Stimulated activated CD8-positive, alpha-beta memory T cell treated with anti-CD3 and anti-CD28 coated beads, Interleukin-12 subunit alpha, Interleukin-12 subunit beta, amount 100 ng/mL, for 1 hour (primary cell): ENCODE data around the gene DNAJA3.

Experiments
- DNase-seq: peaks from one replicate; pipeline ENCODE4 v3.0.0-alpha.2; 2020; ENCODE audit warnings: low read depth

The DNAJA3 gene

DNA sequence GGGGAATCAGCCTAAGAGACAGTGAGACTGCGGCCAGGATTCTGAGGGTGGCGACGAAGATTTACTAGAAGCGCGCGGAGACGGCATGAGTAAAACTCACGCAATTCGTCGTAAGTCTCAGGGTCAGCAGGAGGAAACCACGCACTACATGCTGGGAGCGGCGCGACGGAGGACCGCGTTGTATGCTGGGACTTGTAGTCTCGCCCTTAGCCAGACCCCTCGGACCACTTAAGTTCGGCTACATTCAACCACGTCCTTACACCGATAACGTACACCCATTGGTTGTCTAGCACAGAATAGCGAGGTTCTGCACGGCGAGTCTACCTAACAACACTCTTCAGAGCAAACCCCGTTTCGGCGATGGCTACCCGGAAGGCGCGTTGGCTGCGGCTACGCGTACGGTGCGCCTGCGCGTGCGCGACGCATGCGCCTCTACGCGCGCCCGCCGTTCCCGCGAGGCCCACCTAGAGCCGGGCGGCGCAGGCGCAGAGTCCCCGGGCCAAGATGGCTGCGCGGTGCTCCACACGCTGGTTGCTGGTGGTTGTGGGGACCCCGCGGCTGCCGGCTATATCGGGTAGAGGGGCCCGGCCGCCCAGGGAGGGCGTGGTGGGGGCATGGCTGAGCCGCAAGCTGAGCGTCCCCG, at the start of gene DNAJA3:
DNAJA3 (plus strand) TSS at position 491 of the 643 bp plus-strand sequence; CDS start at position 505, 14 bp downstream.
- peak; percentile 87 for DNase-seq

DNA sequence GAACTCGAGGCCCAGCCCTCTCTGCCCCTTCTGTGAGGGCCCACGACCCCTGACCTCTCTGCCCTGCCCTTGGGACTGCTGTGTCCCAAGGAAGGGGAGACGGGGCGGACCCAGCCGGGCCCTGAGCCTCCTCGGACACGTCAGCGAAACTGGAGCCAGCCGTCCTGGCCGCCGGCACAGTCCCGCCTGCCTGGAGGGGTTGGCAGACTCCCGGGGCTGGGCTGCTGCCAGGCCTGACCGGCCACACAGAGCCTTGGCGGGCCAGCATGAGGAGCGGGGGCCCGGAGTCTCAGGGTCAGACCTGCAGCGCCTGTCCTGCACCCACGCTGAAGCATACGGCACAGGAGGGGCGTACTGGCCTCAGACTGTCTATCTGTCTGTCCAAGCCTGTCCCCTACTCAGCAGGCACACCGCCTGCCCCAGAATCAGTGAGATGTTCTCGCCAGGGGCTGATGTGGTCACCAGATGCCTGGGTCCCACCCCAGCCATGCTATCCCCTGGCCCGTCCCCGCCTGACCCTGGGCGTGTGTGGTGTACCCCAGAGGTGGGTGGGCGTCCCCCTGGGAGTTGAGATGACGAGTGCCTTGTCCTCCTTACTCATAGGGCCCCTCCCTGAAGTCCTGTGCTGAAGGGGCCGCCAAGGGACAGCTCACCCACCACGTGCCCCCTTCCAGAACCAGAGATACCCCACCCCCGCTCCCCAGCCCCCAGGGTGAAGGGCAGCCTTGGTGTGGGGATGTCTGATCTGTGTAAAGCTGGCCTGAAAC, 49.4 kb upstream of the DNAJA3 start:
- no peak for DNase-seq

- DNase-seq, result no peak
Measured at GRCh38 chr16:4376893-4377572, 48.6 kb upstream of the DNAJA3 start.

GRCh38 chr16:4377573-4378154, 48.0 kb upstream of the DNAJA3 start:
- DNase-seq, result no peak

- no peak for DNase-seq
Measured at GRCh38 chr16:4378161-4378666, 47.5 kb upstream of the DNAJA3 start.

- DNase-seq, result no peak
Measured at GRCh38 chr16:4378999-4379690, 46.5 kb upstream of the DNAJA3 start.

DNA sequence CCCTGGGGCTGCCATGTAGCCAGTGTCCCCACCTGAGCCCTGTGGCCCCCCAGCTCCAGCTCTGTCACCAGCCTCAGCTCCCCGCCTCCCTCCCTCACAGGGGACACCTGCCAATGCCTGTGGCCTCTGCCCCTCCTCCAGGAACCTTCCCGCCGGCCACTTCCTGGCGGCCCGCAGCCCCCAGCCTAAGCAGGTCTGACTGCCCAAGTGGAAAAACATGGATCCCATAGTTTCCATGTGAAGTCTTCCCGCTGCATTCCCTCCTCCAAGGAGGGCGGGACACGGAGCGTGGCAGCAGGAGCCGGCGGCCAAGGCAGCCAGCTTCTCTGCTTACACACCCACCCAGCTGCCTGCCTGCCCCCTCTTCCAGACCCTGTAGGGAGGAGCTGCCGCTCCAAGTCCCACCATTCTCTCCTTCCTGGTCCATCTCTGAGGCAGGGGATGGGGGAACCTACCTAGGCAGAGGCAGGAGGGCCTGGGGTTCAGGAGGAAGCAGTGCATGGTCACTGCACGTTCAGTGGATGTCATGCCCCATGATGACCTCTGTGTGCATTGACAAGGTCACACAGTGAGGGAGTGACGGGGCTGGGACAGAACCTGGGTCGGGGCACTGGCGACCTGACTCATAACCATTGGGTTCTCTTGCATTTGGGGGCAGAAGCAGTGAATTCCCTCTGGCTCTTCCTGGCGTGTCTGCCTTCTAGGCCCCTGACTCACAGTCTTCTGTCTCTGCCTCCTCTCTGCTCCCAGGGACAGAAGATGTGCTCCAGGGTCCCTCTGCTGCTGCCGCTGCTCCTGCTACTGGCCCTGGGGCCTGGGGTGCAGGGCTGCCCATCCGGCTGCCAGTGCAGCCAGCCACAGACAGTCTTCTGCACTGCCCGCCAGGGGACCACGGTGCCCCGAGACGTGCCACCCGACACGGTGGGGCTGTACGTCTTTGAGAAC, 45.3 kb upstream of the DNAJA3 start:
- no peak for DNase-seq

DNA sequence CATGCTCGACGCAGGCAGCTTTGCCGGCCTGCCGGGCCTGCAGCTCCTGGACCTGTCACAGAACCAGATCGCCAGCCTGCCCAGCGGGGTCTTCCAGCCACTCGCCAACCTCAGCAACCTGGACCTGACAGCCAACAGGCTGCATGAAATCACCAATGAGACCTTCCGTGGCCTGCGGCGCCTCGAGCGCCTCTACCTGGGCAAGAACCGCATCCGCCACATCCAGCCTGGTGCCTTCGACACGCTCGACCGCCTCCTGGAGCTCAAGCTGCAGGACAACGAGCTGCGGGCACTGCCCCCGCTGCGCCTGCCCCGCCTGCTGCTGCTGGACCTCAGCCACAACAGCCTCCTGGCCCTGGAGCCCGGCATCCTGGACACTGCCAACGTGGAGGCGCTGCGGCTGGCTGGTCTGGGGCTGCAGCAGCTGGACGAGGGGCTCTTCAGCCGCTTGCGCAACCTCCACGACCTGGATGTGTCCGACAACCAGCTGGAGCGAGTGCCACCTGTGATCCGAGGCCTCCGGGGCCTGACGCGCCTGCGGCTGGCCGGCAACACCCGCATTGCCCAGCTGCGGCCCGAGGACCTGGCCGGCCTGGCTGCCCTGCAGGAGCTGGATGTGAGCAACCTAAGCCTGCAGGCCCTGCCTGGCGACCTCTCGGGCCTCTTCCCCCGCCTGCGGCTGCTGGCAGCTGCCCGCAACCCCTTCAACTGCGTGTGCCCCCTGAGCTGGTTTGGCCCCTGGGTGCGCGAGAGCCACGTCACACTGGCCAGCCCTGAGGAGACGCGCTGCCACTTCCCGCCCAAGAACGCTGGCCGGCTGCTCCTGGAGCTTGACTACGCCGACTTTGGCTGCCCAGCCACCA, 44.4 kb upstream of the DNAJA3 start:
- DNase-seq, result no peak

- DNase-seq, result no peak
Measured at GRCh38 chr16:4381935-4382794, 43.5 kb upstream of the DNAJA3 start.

DNA sequence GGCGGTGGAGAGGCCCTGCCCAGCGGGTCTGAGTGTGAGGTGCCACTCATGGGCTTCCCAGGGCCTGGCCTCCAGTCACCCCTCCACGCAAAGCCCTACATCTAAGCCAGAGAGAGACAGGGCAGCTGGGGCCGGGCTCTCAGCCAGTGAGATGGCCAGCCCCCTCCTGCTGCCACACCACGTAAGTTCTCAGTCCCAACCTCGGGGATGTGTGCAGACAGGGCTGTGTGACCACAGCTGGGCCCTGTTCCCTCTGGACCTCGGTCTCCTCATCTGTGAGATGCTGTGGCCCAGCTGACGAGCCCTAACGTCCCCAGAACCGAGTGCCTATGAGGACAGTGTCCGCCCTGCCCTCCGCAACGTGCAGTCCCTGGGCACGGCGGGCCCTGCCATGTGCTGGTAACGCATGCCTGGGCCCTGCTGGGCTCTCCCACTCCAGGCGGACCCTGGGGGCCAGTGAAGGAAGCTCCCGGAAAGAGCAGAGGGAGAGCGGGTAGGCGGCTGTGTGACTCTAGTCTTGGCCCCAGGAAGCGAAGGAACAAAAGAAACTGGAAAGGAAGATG, 42.8 kb upstream of the DNAJA3 start:
- DNase-seq, result no peak

DNA sequence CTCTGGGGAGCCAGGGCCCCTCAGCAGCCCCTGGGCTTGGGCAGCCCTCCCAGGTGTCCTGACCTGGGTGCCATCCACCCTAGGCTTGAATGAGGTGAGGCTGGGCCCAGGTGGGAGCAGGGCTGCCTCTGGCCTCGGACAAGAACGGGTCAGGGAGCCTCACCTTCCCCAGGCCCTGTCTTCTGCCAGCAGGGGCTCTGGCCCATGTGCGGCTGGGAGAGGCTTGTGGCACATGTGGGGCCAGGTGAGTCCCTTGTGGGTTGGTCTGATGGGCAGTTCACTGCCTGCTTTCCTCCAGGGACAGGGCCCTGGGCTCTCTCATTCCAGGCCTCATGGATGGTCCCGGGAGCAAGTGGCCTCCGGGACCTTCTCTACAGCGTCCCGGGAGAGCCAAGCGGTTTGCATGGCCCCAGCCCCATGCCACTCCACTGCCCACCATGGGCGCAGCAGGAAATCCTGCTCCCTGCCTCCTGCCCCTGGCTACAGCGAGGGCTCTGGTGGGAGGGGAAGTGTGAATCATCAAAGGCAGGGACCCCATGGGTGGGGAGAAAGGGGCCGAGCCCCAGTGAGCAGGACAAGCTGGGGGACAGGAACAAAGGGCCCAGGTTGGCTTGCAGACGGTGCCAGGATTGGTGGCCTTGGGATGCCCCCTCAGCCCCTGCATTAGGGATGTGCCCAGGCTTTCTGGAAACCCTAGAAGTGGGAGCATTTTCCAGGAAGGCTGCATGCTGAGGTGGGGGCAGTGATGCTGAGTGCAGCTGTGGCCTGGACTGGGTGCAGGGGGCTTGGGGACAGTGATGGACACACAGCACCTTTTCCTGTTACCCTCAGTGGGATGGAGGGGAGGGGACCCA, 41.9 kb upstream of the DNAJA3 start:
- no peak for DNase-seq

- no peak for DNase-seq
Measured at GRCh38 chr16:4384509-4384942, 41.1 kb upstream of the DNAJA3 start.

DNA sequence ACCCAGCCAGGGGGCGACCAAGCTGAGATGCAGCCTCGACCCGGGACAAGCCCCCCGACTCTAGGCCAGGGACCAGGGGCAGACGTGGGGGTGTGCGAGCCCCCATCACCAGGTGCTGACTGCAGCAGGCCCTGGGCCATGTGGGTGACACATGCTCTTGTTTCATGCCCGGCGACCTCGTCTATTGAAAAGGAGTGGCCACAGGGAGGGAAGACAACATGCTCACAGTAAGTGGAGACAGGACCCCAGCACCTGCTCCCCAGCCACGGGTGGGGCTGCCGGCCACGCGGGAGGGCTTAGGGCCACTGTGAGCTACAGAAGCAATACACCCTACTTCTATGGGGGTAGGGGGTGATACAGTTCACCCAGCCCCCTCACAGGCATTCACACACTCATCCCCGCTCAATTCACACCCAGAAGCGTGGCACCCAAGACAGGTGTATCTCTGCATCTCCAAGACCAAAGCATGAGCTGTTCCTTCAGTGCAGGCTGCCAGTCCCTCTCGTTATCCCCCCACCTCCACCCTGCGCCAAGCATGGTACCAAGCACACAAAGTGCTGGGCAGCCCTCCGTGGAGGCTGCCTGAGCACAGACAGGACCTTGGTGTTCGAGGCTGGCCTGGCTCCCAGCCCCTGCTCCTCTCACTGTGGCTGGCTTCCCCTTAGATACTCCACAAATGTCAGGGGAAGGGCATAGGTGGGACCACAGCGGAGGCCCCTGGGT, 40.4 kb upstream of the DNAJA3 start:
- DNase-seq, result no peak

DNA sequence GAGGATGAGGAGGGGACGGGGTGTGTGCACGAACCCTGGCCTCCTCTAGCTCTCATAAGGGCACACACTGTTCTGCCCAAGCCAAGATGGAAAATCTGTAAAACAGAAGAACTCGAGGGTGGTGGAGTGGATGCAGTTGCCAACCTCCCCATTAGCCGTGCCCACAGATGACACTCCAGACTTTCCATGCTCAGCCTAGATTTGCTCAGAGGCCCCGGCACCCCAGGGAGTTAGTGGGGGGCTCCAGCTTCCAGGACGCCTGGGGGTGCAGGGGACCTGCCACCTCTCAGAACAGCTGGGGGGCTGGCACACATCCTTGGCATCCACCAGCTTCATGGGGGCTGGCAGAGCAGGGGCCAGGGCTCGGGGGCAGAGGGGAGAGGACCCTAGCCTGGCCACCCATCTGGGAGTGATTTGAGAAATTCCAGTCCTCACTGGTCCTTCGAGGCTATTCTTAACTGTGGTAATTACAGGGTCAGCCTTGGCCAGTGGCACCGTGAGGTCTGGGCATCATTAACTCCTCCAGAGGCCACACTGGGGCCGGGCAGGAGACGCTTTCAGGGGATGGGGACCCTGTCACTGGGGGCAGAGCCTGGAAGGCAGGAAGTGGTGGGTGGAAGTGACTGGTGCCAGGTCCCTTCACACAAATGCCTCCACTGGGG, 39.7 kb upstream of the DNAJA3 start:
- DNase-seq, result no peak

DNA sequence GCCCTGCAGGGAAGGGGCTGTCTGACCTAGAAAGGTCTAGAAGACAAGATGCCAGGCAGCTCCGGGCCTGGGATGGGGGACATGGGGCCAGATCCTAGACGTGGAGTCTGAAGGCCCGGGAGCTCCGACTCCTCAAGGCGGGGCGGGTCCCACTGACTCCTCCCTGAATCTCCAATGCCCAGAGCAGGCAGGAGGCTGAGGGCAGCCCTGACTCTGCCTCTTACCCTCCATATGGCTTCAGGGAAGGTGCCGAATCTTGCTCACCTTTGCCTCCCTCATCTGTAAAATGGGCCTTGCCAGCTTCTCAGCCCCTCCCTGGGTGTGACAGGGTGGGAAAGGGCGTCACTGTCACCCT, 39.2 kb upstream of the DNAJA3 start:
- no peak for DNase-seq

GRCh38 chr16:4386951-4387565, 38.6 kb upstream of the DNAJA3 start:
- no peak for DNase-seq
